ENCODE results near the gene CSMD2.

The CSMD2 gene

DNA sequence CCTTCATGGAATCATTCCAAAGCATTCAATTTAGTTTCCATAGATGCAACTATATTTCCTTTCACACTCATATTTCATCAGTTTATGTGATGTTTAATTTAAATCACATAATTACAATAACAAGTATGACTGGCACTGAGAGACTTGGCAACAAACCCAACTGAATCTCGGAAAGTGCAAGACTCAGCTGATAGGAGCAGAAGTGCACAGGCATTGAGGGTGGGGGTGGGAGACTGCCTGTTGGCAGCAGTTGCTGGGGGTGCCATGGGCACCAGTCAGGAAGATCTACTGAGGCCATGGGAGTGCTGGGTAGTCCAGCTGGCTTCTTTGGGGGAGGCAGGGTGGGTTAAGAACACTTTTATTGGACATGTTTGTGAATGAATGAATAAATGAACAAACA is 311.6 kb downstream of the CSMD2 start:
- ChIA-PET CTCF (no interaction called here), POLR2A (no interaction called here)
- TF ChIP-seq, protein P1, sequence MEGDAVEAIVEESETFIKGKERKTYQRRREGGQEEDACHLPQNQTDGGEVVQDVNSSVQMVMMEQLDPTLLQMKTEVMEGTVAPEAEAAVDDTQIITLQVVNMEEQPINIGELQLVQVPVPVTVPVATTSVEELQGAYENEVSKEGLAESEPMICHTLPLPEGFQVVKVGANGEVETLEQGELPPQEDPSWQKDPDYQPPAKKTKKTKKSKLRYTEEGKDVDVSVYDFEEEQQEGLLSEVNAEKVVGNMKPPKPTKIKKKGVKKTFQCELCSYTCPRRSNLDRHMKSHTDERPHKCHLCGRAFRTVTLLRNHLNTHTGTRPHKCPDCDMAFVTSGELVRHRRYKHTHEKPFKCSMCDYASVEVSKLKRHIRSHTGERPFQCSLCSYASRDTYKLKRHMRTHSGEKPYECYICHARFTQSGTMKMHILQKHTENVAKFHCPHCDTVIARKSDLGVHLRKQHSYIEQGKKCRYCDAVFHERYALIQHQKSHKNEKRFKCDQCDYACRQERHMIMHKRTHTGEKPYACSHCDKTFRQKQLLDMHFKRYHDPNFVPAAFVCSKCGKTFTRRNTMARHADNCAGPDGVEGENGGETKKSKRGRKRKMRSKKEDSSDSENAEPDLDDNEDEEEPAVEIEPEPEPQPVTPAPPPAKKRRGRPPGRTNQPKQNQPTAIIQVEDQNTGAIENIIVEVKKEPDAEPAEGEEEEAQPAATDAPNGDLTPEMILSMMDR (IDR thresholded peaks at IDR 0.05; ENCODE audit: insufficient read depth, low read length, missing control alignments): no peak

DNA sequence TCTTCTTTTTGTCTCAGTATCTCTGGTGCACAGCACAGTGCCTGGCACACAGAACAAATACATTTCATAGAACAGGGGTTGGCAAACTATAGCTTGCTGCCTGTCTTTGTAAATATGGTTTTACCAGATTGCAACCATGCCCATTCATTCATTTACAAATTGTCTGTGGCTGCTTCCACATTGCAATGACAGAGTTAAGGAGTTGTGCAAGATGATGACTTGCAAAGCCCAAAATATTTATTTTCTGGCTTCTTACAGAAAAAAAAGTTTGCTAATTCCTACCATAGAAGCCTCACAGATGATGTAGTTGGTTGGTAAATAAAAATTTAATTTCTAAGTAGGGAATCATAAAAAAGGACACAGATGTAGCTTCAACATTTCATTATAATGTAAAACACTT is 312.3 kb downstream of the CSMD2 start:
- no peak overlapping the region for H3K4me3 ChIP-seq (ENCODE audit: low read depth, low read length)
- no peak for DNase-seq (ENCODE audit: low read depth, low spot score)
- CTCF ChIA-PET: no interaction called here
- TF ChIP-seq, protein P1 (IDR thresholded peaks at IDR 0.05; ENCODE audit: insufficient read depth, low read length, missing control alignments): no peak
- POLR2A ChIA-PET: no interaction called here

More for the DNA sequence above, 311.6 kb downstream of the CSMD2 start:
- H3K4me3 ChIP-seq (ENCODE audit: low read depth, low read length): no peak overlapping the region
- DNase-seq (ENCODE audit: low read depth, low spot score): no peak

DNA sequence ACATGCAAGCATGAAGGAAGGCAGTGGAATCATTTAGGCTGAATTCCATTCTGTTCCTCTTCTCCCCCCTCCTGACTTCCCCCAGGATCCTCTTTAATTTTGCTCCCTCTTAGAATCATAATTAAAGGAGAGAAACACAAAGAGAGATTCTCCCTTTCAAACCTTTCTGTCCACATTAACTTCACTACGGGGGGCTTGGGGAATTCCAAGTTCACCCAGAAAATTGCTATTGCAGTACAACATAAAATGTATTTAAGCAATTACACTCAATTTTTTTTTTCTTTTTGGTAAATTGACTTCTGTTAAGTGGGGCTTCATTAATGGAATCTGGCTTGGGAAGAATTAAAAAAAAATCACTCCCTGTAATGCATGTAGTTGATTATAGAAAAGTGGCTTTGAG is 314.5 kb downstream of the CSMD2 start:
- H3K4me3 ChIP-seq (ENCODE audit: low read depth, low read length): no peak overlapping the region
- no peak for DNase-seq (ENCODE audit: low read depth, low spot score)
- TF ChIP-seq, protein P1 (IDR thresholded peaks at IDR 0.05; ENCODE audit: insufficient read depth, low read length, missing control alignments): no peak
- ChIA-PET CTCF (interaction anchor here (1.2 to 1.3 kb wide), 2 partner anchors 30 to 313 kb away, joined by 3 read pairs; no protein-coding TSS in a partner anchor), POLR2A (no interaction called here)

DNA sequence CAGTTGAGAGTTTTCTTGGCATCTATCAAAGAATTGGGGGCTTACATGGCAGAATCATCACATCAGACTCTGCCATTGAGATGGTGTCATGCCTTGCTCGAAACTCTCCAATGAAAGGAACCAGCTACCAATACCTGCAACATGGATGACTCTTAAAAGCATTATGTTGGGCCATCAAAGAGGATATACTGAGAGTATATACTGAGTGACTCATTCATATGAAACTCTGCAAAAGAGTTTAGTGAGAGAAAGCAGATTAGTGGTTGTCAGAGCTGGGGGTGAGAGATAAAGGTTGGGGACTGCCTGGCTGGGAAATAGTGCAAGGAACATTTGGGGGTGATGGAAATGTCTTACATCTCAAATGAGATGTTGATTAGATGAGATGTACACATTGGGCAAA is 315.8 kb downstream of the CSMD2 start:
- POLR2A ChIA-PET: no interaction called here
- CTCF ChIA-PET: no interaction called here
- TF ChIP-seq, protein P1 (IDR thresholded peaks at IDR 0.05; ENCODE audit: insufficient read depth, low read length, missing control alignments): no peak
- no peak overlapping the region for H3K4me3 ChIP-seq (ENCODE audit: low read depth, low read length)
- DNase-seq (ENCODE audit: low read depth, low spot score): no peak

DNA sequence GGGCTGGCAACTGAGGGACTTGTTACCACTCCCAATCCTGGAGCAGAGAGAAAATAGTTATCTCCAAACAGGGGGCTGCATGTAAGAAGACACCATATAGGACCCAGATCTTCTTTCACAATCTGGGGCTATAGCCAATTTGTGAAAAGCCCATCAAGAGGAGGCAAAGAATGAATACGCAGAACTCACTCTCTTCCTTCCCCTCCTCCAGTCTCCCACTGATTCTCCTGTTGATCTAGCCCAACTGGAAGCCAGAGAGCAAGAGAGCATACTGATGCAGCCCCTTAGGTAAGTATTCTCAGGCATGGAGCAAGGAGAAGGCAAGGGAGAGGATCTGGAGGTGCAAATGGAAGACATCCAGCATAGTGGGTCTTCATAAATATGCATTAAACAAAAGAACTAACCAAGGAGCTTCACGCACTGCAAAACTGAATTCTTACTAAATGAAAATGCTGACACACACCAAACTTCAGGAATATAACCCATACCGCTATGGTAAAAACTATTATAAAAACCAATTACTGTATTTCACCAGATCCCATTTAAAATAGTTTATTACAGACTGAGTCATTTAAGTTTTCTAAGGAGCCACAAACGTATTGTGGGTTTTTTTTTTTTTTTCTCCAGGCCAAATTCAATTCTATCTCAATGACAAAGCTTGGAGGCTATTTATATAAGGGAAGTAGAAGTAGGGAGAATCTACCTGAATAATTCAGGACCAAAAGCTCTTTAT is 316.7 kb downstream of the CSMD2 start:
- DNase-seq (ENCODE audit: low read depth, low spot score): no peak
- POLR2A ChIA-PET: no interaction called here
- CTCF ChIA-PET: no interaction called here
- TF ChIP-seq, protein P1 (IDR thresholded peaks at IDR 0.05; ENCODE audit: insufficient read depth, low read length, missing control alignments): no peak
- H3K4me3 ChIP-seq (ENCODE audit: low read depth, low read length): no peak overlapping the region

DNA sequence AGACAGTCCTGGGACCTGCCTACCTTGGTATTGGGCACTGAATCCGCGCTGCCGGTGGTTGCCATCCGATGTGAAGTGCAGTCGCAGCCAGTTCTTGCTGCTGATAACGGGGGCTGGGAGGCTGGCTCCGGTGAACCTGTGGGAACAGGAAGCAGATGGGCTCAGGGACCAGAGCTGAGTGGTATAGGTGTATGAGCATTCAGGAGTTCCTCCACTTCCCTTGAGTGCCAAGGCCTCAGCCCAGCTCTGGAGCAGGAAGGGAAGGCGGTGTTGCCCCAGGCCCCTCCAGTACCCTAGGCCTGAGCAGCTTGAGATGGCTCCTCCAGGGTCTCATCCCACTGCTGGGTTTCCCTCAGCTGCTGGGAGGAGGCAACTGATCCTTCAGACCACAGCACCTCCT is 318.2 kb downstream of the CSMD2 start:
- ChIA-PET POLR2A (no interaction called here), CTCF (interaction anchor here (1.1 kb wide), 1 partner anchor 33 kb away, joined by 3 read pairs; no protein-coding TSS in a partner anchor)
- TF ChIP-seq, protein P1 (IDR thresholded peaks at IDR 0.05; ENCODE audit: insufficient read depth, low read length, missing control alignments): no peak
- no peak for DNase-seq (ENCODE audit: low read depth, low spot score)
- no peak overlapping the region for H3K4me3 ChIP-seq (ENCODE audit: low read depth, low read length)

All from AG04449 (cell line).